ENCODE data around the gene RHOV. TPM values are rescaled to one million over a fixed set of nuclear protein-coding genes. Genes with fewer than 3 reads are reported as not detected.
A peak's percentile ranks its signal among the peaks of the same experiment; 100 is the strongest.

RHOV gene
- total RNA-seq, 4 donors from 2014 or later, result 0.67 to 1.6 (median 0.88) TPM; not detected in 1

GRCh38 chr15:40853241-40853890, 20.7 kb downstream of the RHOV start:
- Histone ChIP-seq H3K27ac (peak overlapping the region in 2 of 4 donors; percentile 52 to 62), H3K27me3 (no peaks in the 10 kb centered on the region), H3K36me3 (peaks cover 0 to 62% (median 0%) of the 10 kb centered on the region in 3 donors), H3K4me3 (no peak overlapping the region), H3K4me1 (peaks cover 0 to 52% (median 7%) of the 10 kb centered on the region in 4 donors), H3K9me3 (no peaks in the 10 kb centered on the region)
- TF ChIP-seq CTCF (IDR thresholded peaks at IDR 0.05) (no peak), POLR2A (IDR thresholded peaks at IDR 0.05) (no peak)
- DNase-seq, result no peak

- H3K9me3 ChIP-seq, result no peaks in the 10 kb centered on the region
- H3K4me1 ChIP-seq, result peaks cover 3 to 49% (median 7%) of the 10 kb centered on the region in 4 donors
- TF ChIP-seq POLR2A (IDR thresholded peaks at IDR 0.05) (peak in 1 of 2 donors; percentile 10), CTCF (IDR thresholded peaks at IDR 0.05) (no peak)
- peak in 1 of 3 donors; percentile 75 for DNase-seq
- peaks cover 0 to 55% (median 0%) of the 10 kb centered on the region in 3 donors for H3K36me3 ChIP-seq
- H3K27ac ChIP-seq, result peak overlapping the region in 3 of 4 donors; percentile 12 to 83 (median 52)
- H3K27me3 ChIP-seq, result no peaks in the 10 kb centered on the region
- H3K4me3 ChIP-seq, result peak overlapping the region in 1 of 4 donors; percentile 13
These were observed 21.5 kb downstream of the RHOV start for GRCh38 chr15:40852529-40852928.

- Histone ChIP-seq H3K4me1 (peaks cover 9 to 51% (median 12%) of the 10 kb centered on the region in 4 donors), H3K27ac (peak overlapping the region in 3 of 4 donors; percentile 46 to 63 (median 52)), H3K36me3 (peaks cover 0 to 48% (median 0%) of the 10 kb centered on the region in 3 donors), H3K4me3 (peak overlapping the region in 1 of 4 donors; percentile 21), H3K9me3 (no peaks in the 10 kb centered on the region), H3K27me3 (no peaks in the 10 kb centered on the region)
- TF ChIP-seq POLR2A (IDR thresholded peaks at IDR 0.05) (no peak), CTCF (IDR thresholded peaks at IDR 0.05) (no peak)
- DNase-seq, result peak in 1 of 3 donors; percentile 74
These were observed 23.4 kb downstream of the RHOV start for GRCh38 chr15:40850576-40851112.

GRCh38 chr15:40847223-40847961, 26.6 kb downstream of the RHOV start:
- DNase-seq, result peak; percentile 55 to 92 (median 86)
- no peaks in the 10 kb centered on the region for H3K9me3 ChIP-seq
- H3K4me3 ChIP-seq, result peak overlapping the region in 3 of 4 donors; percentile 11 to 73 (median 69)
- peaks cover 4 to 41% (median 16%) of the 10 kb centered on the region in 4 donors for H3K4me1 ChIP-seq
- H3K36me3 ChIP-seq, result peaks cover 0 to 18% (median 0%) of the 10 kb centered on the region in 3 donors
- peak overlapping the region; percentile 62 to 94 (median 88) for H3K27ac ChIP-seq
- peak; percentile 62 to 96 for TF ChIP-seq POLR2A (IDR thresholded peaks at IDR 0.05)
- TF ChIP-seq CTCF (IDR thresholded peaks at IDR 0.05), result peak in 3 of 6 experiments; percentile 46 to 55 (median 48)
- no peaks in the 10 kb centered on the region for H3K27me3 ChIP-seq

- peak overlapping the region; percentile 62 to 94 (median 88) for H3K27ac ChIP-seq
- no peaks in the 10 kb centered on the region for H3K27me3 ChIP-seq
- H3K9me3 ChIP-seq, result no peaks in the 10 kb centered on the region
- TF ChIP-seq CTCF (IDR thresholded peaks at IDR 0.05), result no peak
- TF ChIP-seq POLR2A (IDR thresholded peaks at IDR 0.05), result peak in 1 of 2 donors; percentile 39
- peaks cover 0 to 18% (median 0%) of the 10 kb centered on the region in 3 donors for H3K36me3 ChIP-seq
- peak in 1 of 3 donors; percentile 51 for DNase-seq
- H3K4me3 ChIP-seq, result peak overlapping the region in 2 of 4 donors; percentile 69 to 73
- H3K4me1 ChIP-seq, result peaks cover 0 to 36% (median 14%) of the 10 kb centered on the region in 4 donors
These were observed 27.2 kb downstream of the RHOV start for GRCh38 chr15:40846841-40847222.
